HEK293 (cell line): ENCODE data around the gene SET.

Experiments
- FEZF1 ChIP-seq: fragments of 450-650 bp; formaldehyde crosslinking; IDR thresholded peaks from 2 replicates; pipeline ENCODE4 v1.5.1; 2016; ENCODE audit warnings: missing biosample characterization, missing genetic modification characterization
- GFI1B ChIP-seq: fragments of 450-650 bp; formaldehyde crosslinking; IDR thresholded peaks from 2 replicates; pipeline ENCODE4 v1.5.1; 2016; ENCODE audit warnings: missing biosample characterization, missing genetic modification characterization
- MYNN ChIP-seq: fragments of 450-650 bp; formaldehyde crosslinking; IDR thresholded peaks from 2 replicates; pipeline ENCODE4 v1.5.1; 2016; ENCODE audit warnings: missing biosample characterization, missing genetic modification characterization, borderline replicate concordance
- YY1 ChIP-seq: fragments of 450-650 bp; formaldehyde crosslinking; IDR thresholded peaks from 2 replicates; pipeline ENCODE4 v1.5.1; 2018; ENCODE audit warnings: missing biosample characterization, missing genetic modification characterization
- ZFHX2 ChIP-seq: fragments of 450-650 bp; formaldehyde crosslinking; conservative IDR thresholded peaks from 2 replicates; pipeline ENCODE4 v1.5.1; 2016; ENCODE audit warnings: missing biosample characterization, missing genetic modification characterization
- ZNF19 ChIP-seq: fragments of 450-650 bp; formaldehyde crosslinking; IDR thresholded peaks from 2 replicates; pipeline ENCODE4; 2016; ENCODE audit warnings: missing biosample characterization, missing genetic modification characterization, low read depth
- ZNF23 ChIP-seq: fragments of 450-650 bp; formaldehyde crosslinking; IDR thresholded peaks from 2 replicates; pipeline ENCODE4 v1.5.1; 2016; ENCODE audit warnings: missing biosample characterization, missing genetic modification characterization, borderline replicate concordance
- ZNF311 ChIP-seq: fragments of 450-650 bp; formaldehyde crosslinking; IDR thresholded peaks from 2 replicates; pipeline ENCODE4 v1.5.1; 2017; ENCODE audit warnings: missing biosample characterization, missing genetic modification characterization, borderline replicate concordance
- ZNF37A ChIP-seq: fragments of 450-650 bp; IDR thresholded peaks from 2 replicates; pipeline ENCODE4 v1.5.1; 2018; ENCODE audit warnings: missing biosample characterization, missing genetic modification characterization
- ZNF391 ChIP-seq: fragments of 450-650 bp; formaldehyde crosslinking; IDR thresholded peaks from 2 replicates; pipeline ENCODE4 v1.5.1; 2016; ENCODE audit warnings: low read depth, missing biosample characterization, missing genetic modification characterization, borderline replicate concordance
- ZNF423 ChIP-seq: fragments of 450-650 bp; formaldehyde crosslinking; IDR thresholded peaks from 2 replicates; pipeline ENCODE4 v1.5.1; 2016; ENCODE audit warnings: missing biosample characterization, missing genetic modification characterization
- ZNF529 ChIP-seq: fragments of 450-650 bp; formaldehyde crosslinking; IDR thresholded peaks from 2 replicates; pipeline ENCODE4 v1.5.1; 2017; ENCODE audit warnings: missing genetic modification characterization, missing biosample characterization; ENCODE audit not compliant: insufficient replicate concordance
- ZNF555 ChIP-seq: fragments of 450-650 bp; formaldehyde crosslinking; conservative IDR thresholded peaks from 2 replicates; pipeline ENCODE4 v1.5.1; 2017; ENCODE audit warnings: missing biosample characterization, mild to moderate bottlenecking, missing genetic modification characterization, inconsistent platforms
- ZNF600 ChIP-seq: fragments of 450-650 bp; formaldehyde crosslinking; IDR thresholded peaks from 2 replicates; pipeline ENCODE4 v1.5.1; 2016; ENCODE audit warnings: missing biosample characterization, missing genetic modification characterization
- ZNF629 ChIP-seq: fragments of 450-650 bp; formaldehyde crosslinking; IDR thresholded peaks from 2 replicates; pipeline ENCODE4 v1.5.1; 2017; ENCODE audit warnings: missing biosample characterization, missing genetic modification characterization
- ZNF670 ChIP-seq: fragments of 450-650 bp; formaldehyde crosslinking; IDR thresholded peaks from 2 replicates; pipeline ENCODE4 v1.5.1; 2016; ENCODE audit warnings: missing biosample characterization, missing genetic modification characterization, low read depth
- ZNF768 ChIP-seq: fragments of 450-650 bp; formaldehyde crosslinking; IDR thresholded peaks from 2 replicates; pipeline ENCODE4 v1.5.1; 2018; ENCODE audit warnings: missing biosample characterization, mild to moderate bottlenecking, missing genetic modification characterization
- ZNF777 ChIP-seq: fragments of 450-650 bp; formaldehyde crosslinking; IDR thresholded peaks from 2 replicates; pipeline ENCODE4 v1.5.1; 2017; ENCODE audit warnings: missing biosample characterization, missing genetic modification characterization, borderline replicate concordance
- ZNF792 ChIP-seq: fragments of 450-650 bp; formaldehyde crosslinking; IDR thresholded peaks from 2 replicates; pipeline ENCODE4 v1.5.1; 2016; ENCODE audit warnings: missing biosample characterization, missing genetic modification characterization
- TF ChIP-seq, protein P1 (sequence below): fragments of 450-650 bp; formaldehyde crosslinking; IDR thresholded peaks from 2 replicates; pipeline ENCODE4 v1.5.1; 2016; ENCODE audit warnings: missing biosample characterization, missing genetic modification characterization, low read depth
- TF ChIP-seq, protein P2 (sequence below): fragments of 450-650 bp; formaldehyde crosslinking; IDR thresholded peaks from 2 replicates; pipeline ENCODE4 v1.5.1; 2016; ENCODE audit warnings: missing biosample characterization, missing genetic modification characterization
- TF ChIP-seq, protein P3 (sequence below): fragments of 450-650 bp; formaldehyde crosslinking; IDR thresholded peaks from 2 replicates; pipeline ENCODE4 v1.5.1; 2017; ENCODE audit warnings: missing biosample characterization, missing genetic modification characterization
- TF ChIP-seq, protein P4 (sequence below): sonication (generic); formaldehyde crosslinking; IDR thresholded peaks from 2 replicates; pipeline ENCODE4 v1.8.1; 2022; ENCODE audit warnings: mild to moderate bottlenecking, moderate library complexity, missing genetic modification reagents
- TF ChIP-seq, protein P5 (sequence below): fragments of 450-650 bp; formaldehyde crosslinking; IDR thresholded peaks from 2 replicates; pipeline ENCODE4 v1.5.1; 2017; ENCODE audit warnings: missing biosample characterization, missing genetic modification characterization
- TF ChIP-seq, protein P6 (sequence below): fragments of 450-650 bp; formaldehyde crosslinking; IDR thresholded peaks from 2 replicates; pipeline ENCODE4 v1.5.1; 2016; ENCODE audit warnings: missing biosample characterization, missing genetic modification characterization
- TF ChIP-seq, protein P7 (sequence below): fragments of 450-650 bp; IDR thresholded peaks from 2 replicates; pipeline ENCODE4 v1.5.1; 2018; ENCODE audit warnings: missing biosample characterization, mild to moderate bottlenecking, missing genetic modification characterization
- TF ChIP-seq, protein P8 (sequence below): fragments of 450-650 bp; formaldehyde crosslinking; IDR thresholded peaks from 2 replicates; pipeline ENCODE4 v1.5.1; 2017; ENCODE audit warnings: missing biosample characterization, missing genetic modification characterization

The SET gene

DNA sequence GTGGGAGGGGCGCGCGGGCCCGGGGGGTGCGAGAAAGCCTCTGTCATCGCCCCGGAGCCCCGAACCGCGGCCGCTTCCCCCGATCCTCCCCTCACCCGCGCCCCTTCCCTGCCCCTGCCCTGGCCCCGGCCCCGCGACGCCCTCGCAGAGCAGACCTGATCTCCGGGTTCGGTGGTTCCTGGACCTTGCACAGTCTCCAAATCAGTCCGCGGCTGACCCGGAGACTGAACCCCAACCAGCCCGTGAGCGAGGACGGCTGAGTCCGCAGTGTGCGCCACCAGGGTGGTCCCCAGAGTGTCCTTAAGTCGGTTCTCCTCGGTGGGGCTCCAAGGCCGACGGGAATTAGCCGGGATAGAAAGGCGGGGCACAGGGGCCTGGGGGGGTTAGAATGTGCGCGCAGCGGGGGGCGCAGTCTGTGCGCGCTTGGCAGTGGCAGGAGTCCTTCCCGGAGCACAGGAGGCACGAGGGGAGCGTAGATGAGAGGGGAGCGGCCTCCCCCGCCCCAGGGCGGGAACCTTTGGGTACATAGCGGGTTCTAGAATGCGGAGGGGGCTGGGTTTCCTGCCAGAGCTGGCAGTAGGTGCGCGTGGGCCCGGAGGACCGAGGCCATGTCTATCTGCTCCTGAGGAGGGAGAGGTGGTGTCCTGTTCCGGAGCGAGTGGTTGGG, 14.1 kb downstream of the SET start (continued):
- TF ChIP-seq, protein P1, sequence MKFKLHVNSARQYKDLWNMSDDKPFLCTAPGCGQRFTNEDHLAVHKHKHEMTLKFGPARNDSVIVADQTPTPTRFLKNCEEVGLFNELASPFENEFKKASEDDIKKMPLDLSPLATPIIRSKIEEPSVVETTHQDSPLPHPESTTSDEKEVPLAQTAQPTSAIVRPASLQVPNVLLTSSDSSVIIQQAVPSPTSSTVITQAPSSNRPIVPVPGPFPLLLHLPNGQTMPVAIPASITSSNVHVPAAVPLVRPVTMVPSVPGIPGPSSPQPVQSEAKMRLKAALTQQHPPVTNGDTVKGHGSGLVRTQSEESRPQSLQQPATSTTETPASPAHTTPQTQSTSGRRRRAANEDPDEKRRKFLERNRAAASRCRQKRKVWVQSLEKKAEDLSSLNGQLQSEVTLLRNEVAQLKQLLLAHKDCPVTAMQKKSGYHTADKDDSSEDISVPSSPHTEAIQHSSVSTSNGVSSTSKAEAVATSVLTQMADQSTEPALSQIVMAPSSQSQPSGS, result no peak
- TF ChIP-seq ZNF792 (tag by site-specific recombination), result peak; percentile 25; the same call in 1 of the 2 replicates
- TF ChIP-seq ZNF311, result no peak
- no peak; the same call in 1 of the 2 replicates for TF ChIP-seq ZNF391 (tag by site-specific recombination)
- peak; percentile 94 for TF ChIP-seq ZNF600
- TF ChIP-seq, protein P2, sequence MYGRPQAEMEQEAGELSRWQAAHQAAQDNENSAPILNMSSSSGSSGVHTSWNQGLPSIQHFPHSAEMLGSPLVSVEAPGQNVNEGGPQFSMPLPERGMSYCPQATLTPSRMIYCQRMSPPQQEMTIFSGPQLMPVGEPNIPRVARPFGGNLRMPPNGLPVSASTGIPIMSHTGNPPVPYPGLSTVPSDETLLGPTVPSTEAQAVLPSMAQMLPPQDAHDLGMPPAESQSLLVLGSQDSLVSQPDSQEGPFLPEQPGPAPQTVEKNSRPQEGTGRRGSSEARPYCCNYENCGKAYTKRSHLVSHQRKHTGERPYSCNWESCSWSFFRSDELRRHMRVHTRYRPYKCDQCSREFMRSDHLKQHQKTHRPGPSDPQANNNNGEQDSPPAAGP, result peak; percentile 82
- TF ChIP-seq, protein P3, sequence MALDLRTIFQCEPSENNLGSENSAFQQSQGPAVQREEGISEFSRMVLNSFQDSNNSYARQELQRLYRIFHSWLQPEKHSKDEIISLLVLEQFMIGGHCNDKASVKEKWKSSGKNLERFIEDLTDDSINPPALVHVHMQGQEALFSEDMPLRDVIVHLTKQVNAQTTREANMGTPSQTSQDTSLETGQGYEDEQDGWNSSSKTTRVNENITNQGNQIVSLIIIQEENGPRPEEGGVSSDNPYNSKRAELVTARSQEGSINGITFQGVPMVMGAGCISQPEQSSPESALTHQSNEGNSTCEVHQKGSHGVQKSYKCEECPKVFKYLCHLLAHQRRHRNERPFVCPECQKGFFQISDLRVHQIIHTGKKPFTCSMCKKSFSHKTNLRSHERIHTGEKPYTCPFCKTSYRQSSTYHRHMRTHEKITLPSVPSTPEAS, result peak; percentile 40; the same call in 1 of the 2 replicates
- TF ChIP-seq FEZF1 (tag by site-specific recombination), result no peak
- TF ChIP-seq, protein P4, sequence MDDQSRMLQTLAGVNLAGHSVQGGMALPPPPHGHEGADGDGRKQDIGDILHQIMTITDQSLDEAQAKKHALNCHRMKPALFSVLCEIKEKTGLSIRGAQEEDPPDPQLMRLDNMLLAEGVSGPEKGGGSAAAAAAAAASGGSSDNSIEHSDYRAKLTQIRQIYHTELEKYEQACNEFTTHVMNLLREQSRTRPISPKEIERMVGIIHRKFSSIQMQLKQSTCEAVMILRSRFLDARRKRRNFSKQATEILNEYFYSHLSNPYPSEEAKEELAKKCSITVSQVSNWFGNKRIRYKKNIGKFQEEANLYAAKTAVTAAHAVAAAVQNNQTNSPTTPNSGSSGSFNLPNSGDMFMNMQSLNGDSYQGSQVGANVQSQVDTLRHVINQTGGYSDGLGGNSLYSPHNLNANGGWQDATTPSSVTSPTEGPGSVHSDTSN (CRISPR knock-in tag), result no peak
- TF ChIP-seq GFI1B (tag by site-specific recombination), result no peak
- TF ChIP-seq ZFHX2 (tag by site-specific recombination), result peak; percentile 79
- peak; percentile 87 for TF ChIP-seq ZNF423 (tag by site-specific recombination)
- TF ChIP-seq ZNF23, result no peak
- TF ChIP-seq ZNF529 (tag by site-specific recombination), result no peak
- no peak for TF ChIP-seq MYNN (tag by site-specific recombination)
- TF ChIP-seq, protein P5, sequence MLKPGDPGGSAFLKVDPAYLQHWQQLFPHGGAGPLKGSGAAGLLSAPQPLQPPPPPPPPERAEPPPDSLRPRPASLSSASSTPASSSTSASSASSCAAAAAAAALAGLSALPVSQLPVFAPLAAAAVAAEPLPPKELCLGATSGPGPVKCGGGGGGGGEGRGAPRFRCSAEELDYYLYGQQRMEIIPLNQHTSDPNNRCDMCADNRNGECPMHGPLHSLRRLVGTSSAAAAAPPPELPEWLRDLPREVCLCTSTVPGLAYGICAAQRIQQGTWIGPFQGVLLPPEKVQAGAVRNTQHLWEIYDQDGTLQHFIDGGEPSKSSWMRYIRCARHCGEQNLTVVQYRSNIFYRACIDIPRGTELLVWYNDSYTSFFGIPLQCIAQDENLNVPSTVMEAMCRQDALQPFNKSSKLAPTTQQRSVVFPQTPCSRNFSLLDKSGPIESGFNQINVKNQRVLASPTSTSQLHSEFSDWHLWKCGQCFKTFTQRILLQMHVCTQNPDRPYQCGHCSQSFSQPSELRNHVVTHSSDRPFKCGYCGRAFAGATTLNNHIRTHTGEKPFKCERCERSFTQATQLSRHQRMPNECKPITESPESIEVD (tag by site-specific recombination), result no peak
- peak; percentile 37 for TF ChIP-seq ZNF629 (tag by site-specific recombination)
- TF ChIP-seq, protein P6, sequence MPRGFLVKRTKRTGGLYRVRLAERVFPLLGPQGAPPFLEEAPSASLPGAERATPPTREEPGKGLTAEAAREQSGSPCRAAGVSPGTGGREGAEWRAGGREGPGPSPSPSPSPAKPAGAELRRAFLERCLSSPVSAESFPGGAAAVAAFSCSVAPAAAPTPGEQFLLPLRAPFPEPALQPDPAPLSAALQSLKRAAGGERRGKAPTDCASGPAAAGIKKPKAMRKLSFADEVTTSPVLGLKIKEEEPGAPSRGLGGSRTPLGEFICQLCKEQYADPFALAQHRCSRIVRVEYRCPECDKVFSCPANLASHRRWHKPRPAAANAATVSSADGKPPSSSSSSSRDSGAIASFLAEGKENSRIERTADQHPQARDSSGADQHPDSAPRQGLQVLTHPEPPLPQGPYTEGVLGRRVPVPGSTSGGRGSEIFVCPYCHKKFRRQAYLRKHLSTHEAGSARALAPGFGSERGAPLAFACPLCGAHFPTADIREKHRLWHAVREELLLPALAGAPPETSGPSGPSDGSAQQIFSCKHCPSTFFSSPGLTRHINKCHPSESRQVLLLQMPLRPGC (tag by site-specific recombination), result 0 out of 2 replicates have a peak, but pooled peaks have one; percentile 14
- TF ChIP-seq ZNF670 (tag by site-specific recombination), result no peak
- 0 out of 2 replicates have a peak, but pooled peaks have one; percentile 25 for TF ChIP-seq ZNF777
- no peak for TF ChIP-seq ZNF19
- TF ChIP-seq YY1 (tag by site-specific recombination), result peak; percentile 33; the same call in 1 of the 2 replicates
- TF ChIP-seq, protein P7, sequence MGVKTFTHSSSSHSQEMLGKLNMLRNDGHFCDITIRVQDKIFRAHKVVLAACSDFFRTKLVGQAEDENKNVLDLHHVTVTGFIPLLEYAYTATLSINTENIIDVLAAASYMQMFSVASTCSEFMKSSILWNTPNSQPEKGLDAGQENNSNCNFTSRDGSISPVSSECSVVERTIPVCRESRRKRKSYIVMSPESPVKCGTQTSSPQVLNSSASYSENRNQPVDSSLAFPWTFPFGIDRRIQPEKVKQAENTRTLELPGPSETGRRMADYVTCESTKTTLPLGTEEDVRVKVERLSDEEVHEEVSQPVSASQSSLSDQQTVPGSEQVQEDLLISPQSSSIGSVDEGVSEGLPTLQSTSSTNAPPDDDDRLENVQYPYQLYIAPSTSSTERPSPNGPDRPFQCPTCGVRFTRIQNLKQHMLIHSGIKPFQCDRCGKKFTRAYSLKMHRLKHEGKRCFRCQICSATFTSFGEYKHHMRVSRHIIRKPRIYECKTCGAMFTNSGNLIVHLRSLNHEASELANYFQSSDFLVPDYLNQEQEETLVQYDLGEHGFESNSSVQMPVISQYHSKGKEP (tag by site-specific recombination), result no peak
- TF ChIP-seq ZNF768, result no peak
- no peak for TF ChIP-seq ZNF37A (tag by site-specific recombination)
- TF ChIP-seq, protein P8, sequence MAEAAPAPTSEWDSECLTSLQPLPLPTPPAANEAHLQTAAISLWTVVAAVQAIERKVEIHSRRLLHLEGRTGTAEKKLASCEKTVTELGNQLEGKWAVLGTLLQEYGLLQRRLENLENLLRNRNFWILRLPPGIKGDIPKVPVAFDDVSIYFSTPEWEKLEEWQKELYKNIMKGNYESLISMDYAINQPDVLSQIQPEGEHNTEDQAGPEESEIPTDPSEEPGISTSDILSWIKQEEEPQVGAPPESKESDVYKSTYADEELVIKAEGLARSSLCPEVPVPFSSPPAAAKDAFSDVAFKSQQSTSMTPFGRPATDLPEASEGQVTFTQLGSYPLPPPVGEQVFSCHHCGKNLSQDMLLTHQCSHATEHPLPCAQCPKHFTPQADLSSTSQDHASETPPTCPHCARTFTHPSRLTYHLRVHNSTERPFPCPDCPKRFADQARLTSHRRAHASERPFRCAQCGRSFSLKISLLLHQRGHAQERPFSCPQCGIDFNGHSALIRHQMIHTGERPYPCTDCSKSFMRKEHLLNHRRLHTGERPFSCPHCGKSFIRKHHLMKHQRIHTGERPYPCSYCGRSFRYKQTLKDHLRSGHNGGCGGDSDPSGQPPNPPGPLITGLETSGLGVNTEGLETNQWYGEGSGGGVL (tag by site-specific recombination), result peak; percentile 100
- no peak for TF ChIP-seq ZNF555
